ENCODE data around the gene FAHD2A. TPM values are rescaled to one million over a fixed set of nuclear protein-coding genes. Genes with fewer than 3 reads are reported as not detected.

The FAHD2A gene
- total RNA-seq, result 10 to 100 TPM; 23.6 to 26.8 TPM
- polyA plus RNA-seq (ENCODE audit: insufficient read length in 6 of 6), result 10 to 100 TPM; 32.4 to 42.3 (median 39.2) TPM
- long read RNA-seq, donor 1, full-length matches to known transcripts, result 7 of 7 reads
- long read RNA-seq, donor 1, partial matches to known transcripts, result 0 of 7 reads
- long read RNA-seq, donor 1, other reads (novel, unspliced or antisense), result 0 of 7 reads
- long read RNA-seq, donor 2, full-length matches to known transcripts, result 6 of 6 reads
- long read RNA-seq, donor 2, partial matches to known transcripts, result 0 of 6 reads
- long read RNA-seq, donor 2, other reads (novel, unspliced or antisense), result 0 of 6 reads
- long read RNA-seq, donor 3, full-length matches to known transcripts, result 7 of 7 reads
- long read RNA-seq, donor 3, partial matches to known transcripts, result 0 of 7 reads
- long read RNA-seq, donor 3, other reads (novel, unspliced or antisense), result 0 of 7 reads
- long read RNA-seq, donor 4, full-length matches to known transcripts, result 21 of 38 reads
- long read RNA-seq, donor 4, partial matches to known transcripts, result 2 of 38 reads
- long read RNA-seq, donor 4, other reads (novel, unspliced or antisense), result 15 of 38 reads
- long read RNA-seq, donor 5, full-length matches to known transcripts, result 2 of 2 reads
- long read RNA-seq, donor 5, partial matches to known transcripts, result 0 of 2 reads
- long read RNA-seq, donor 5, other reads (novel, unspliced or antisense), result 0 of 2 reads
- long read RNA-seq, donor 6, full-length matches to known transcripts, result 8 of 8 reads
- long read RNA-seq, donor 6, partial matches to known transcripts, result 0 of 8 reads
- long read RNA-seq, donor 6, other reads (novel, unspliced or antisense), result 0 of 8 reads
- long read RNA-seq, donor 7, full-length matches to known transcripts, result 10 of 10 reads
- long read RNA-seq, donor 7, partial matches to known transcripts, result 0 of 10 reads
- long read RNA-seq, donor 7, other reads (novel, unspliced or antisense), result 0 of 10 reads
- long read RNA-seq, donor 8, full-length matches to known transcripts, result 3 of 3 reads
- long read RNA-seq, donor 8, partial matches to known transcripts, result 0 of 3 reads
- long read RNA-seq, donor 8, other reads (novel, unspliced or antisense), result 0 of 3 reads
- long read RNA-seq, donor 9, result 0 reads
- long read RNA-seq, donor 10, full-length matches to known transcripts, result 24 of 36 reads
- long read RNA-seq, donor 10, partial matches to known transcripts, result 3 of 36 reads
- long read RNA-seq, donor 10, other reads (novel, unspliced or antisense), result 9 of 36 reads
- long read RNA-seq, donor 11, full-length matches to known transcripts, result 6 of 6 reads
- long read RNA-seq, donor 11, partial matches to known transcripts, result 0 of 6 reads
- long read RNA-seq, donor 11, other reads (novel, unspliced or antisense), result 0 of 6 reads
- long read RNA-seq, donor 12, full-length matches to known transcripts, result 5 of 5 reads
- long read RNA-seq, donor 12, partial matches to known transcripts, result 0 of 5 reads
- long read RNA-seq, donor 12, other reads (novel, unspliced or antisense), result 0 of 5 reads

DNA sequence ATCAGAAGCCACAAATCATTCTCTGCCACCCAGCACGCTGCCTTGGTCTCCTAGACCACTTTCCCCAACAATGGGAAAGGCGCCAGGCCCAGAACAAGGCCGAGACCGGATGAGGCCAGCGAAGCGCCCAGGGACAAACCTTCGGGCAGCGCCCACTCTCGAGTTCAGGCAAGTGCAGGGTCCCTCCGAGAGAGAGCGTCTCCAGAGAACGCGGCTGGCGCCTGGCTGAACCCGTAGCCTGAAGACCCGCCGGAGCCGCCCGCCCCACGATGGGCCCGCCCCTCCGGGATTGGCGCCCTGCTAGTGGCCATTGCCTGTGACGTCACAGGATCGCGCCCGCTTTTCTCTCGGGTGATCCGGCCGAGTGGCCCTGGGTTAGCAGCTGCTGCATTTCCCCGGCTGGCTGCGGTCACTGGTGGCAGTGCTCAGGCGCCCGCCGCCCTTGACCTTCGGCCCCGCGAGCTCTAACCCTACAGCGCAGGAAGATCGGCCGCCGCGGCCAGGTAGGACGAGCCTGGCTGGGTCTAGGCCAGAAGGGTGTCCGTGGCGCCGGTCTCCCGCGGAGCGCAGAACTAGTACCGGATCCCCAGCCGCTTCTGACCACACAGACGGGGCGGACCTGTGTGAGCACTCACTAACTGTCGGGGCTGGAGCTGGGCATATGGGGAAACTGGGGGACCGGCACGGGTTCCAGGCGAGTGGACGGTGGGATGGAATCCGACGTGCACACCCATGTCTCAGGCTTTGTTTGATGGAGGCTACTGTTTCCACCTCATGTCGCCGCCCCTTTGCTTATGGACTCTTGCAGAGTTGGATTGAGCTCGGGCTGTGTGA lies at the start of gene FAHD2A:
Gene FAHD2A, plus strand, starts transcription at position 339 of the 834 bp plus-strand sequence. CDS start 2,851 bp downstream, outside the sequence.
- peak within 1 kb of the TSS; percentile 83 to 97 for H3K4me3 ChIP-seq
- peak within 1 kb of the TSS; percentile 75 to 85 for H3K27ac ChIP-seq
- H3K9me3 ChIP-seq, result no peaks in the 10 kb centered on the region
- TF ChIP-seq, protein P1, sequence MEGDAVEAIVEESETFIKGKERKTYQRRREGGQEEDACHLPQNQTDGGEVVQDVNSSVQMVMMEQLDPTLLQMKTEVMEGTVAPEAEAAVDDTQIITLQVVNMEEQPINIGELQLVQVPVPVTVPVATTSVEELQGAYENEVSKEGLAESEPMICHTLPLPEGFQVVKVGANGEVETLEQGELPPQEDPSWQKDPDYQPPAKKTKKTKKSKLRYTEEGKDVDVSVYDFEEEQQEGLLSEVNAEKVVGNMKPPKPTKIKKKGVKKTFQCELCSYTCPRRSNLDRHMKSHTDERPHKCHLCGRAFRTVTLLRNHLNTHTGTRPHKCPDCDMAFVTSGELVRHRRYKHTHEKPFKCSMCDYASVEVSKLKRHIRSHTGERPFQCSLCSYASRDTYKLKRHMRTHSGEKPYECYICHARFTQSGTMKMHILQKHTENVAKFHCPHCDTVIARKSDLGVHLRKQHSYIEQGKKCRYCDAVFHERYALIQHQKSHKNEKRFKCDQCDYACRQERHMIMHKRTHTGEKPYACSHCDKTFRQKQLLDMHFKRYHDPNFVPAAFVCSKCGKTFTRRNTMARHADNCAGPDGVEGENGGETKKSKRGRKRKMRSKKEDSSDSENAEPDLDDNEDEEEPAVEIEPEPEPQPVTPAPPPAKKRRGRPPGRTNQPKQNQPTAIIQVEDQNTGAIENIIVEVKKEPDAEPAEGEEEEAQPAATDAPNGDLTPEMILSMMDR (IDR thresholded peaks at IDR 0.05), result no peak
- ATAC-seq, result peak; percentile 98
- H3K4me1 ChIP-seq, result peaks cover 16 to 19% of the 10 kb centered on the region in 2 donors
- intact Hi-C loops (cut with DNase I), result no loop called here
- peak; percentile 92 to 99 (median 96) for DNase-seq
- H3K27me3 ChIP-seq, result no peaks in the 10 kb centered on the region
- peaks cover 0 to 5% of the 10 kb centered on the region in 2 donors for H3K36me3 ChIP-seq

GRCh38 chr2:95353055-95353575 lies 49.4 kb upstream of the FAHD2A start:
- no peak overlapping the region for H3K27ac ChIP-seq
- no peaks in the 10 kb centered on the region for H3K9me3 ChIP-seq
- no peak overlapping the region for H3K4me3 ChIP-seq
- ATAC-seq (no peak), DNase-seq (peak in 2 of 4 donors; percentile 12 to 49)
- no peaks in the 10 kb centered on the region for H3K4me1 ChIP-seq
- peaks cover 0 to 22% of the 10 kb centered on the region in 2 donors for H3K27me3 ChIP-seq
- no peaks in the 10 kb centered on the region for H3K36me3 ChIP-seq
- intact Hi-C loops (cut with DNase I), result no loop called here
- TF ChIP-seq, protein P1 (IDR thresholded peaks at IDR 0.05), result no peak

- H3K27me3 ChIP-seq, result peaks cover 0 to 15% of the 10 kb centered on the region in 2 donors
- intact Hi-C loops (cut with DNase I), result no loop called here
- TF ChIP-seq, protein P1 (IDR thresholded peaks at IDR 0.05), result no peak
- H3K27ac ChIP-seq, result no peak overlapping the region
- H3K9me3 ChIP-seq, result no peaks in the 10 kb centered on the region
- ATAC-seq (no peak), DNase-seq (peak in 2 of 4 donors; percentile 27 to 45)
- no peaks in the 10 kb centered on the region for H3K36me3 ChIP-seq
- no peaks in the 10 kb centered on the region for H3K4me1 ChIP-seq
- no peak overlapping the region for H3K4me3 ChIP-seq
These were observed 48.7 kb upstream of the FAHD2A start for GRCh38 chr2:95353613-95354468.
